HG02798 (cell line): ENCODE results near the gene ELAVL1.
"Not testable (repeated sequence)": the region's sequence is repeated elsewhere in the genome, so short reads cannot be mapped to it uniquely, and the experiment has no call there.

ENCODE experiments used
- ATAC-seq: cut with Tn5 transposase; IDR thresholded peaks from one replicate; pipeline ENCODE4 v1.9.1; 2021; ENCODE audit warnings: mild to moderate bottlenecking; ENCODE audit not compliant: unreplicated experiment, poor library complexity

The ELAVL1 gene

GRCh38 chr19:7943444-7944176 is 61.8 kb downstream of the ELAVL1 start, which contains the start of gene TIMM44:
TIMM44 (minus strand) TSS chr19:7943666; CDS start chr19:7943651, 15 bp downstream.
- ATAC-seq: peak; percentile 97

- ATAC-seq: peak; percentile 24
Observed at GRCh38 chr19:7942981-7943443, 62.4 kb downstream of the ELAVL1 start.

- ATAC-seq: no peak
Observed at GRCh38 chr19:7941895-7942596, 63.4 kb downstream of the ELAVL1 start.

- ATAC-seq: no peak
Observed at GRCh38 chr19:7940841-7941240, 64.6 kb downstream of the ELAVL1 start.

- ATAC-seq: no peak
Observed at GRCh38 chr19:7934766-7935165, 70.7 kb downstream of the ELAVL1 start.

- ATAC-seq: no peak
Observed at GRCh38 chr19:7933828-7934725, 71.4 kb downstream of the ELAVL1 start.

GRCh38 chr19:7933411-7933810 is 72.0 kb downstream of the ELAVL1 start:
- no peak for ATAC-seq

- ATAC-seq: no peak
Observed at GRCh38 chr19:7932930-7933300, 72.5 kb downstream of the ELAVL1 start.

GRCh38 chr19:7932276-7932929 is 73.0 kb downstream of the ELAVL1 start:
- ATAC-seq: no peak

GRCh38 chr19:7931221-7932061 is 74.0 kb downstream of the ELAVL1 start:
- no peak for ATAC-seq

GRCh38 chr19:7930765-7931164 is 74.7 kb downstream of the ELAVL1 start:
- ATAC-seq: no peak

GRCh38 chr19:7930030-7930429 is 75.4 kb downstream of the ELAVL1 start:
- ATAC-seq: not testable (repeated sequence)

GRCh38 chr19:7928741-7929701 is 76.4 kb downstream of the ELAVL1 start:
- no peak for ATAC-seq

- no peak for ATAC-seq
Observed at GRCh38 chr19:7928334-7928706, 77.1 kb downstream of the ELAVL1 start.

- no peak for ATAC-seq
Observed at GRCh38 chr19:7927605-7928333, 77.7 kb downstream of the ELAVL1 start.

- ATAC-seq: no peak
Observed at GRCh38 chr19:7926727-7927604, 78.5 kb downstream of the ELAVL1 start.
